ENCODE data around the gene SLC39A12. TPM values are rescaled to one million over a fixed set of nuclear protein-coding genes. Genes with fewer than 3 reads are reported as not detected.

The SLC39A12 gene
- total RNA-seq, 3 donors from 2014 or later: under 0.01 to 0.88 (median 0.16) TPM

DNA sequence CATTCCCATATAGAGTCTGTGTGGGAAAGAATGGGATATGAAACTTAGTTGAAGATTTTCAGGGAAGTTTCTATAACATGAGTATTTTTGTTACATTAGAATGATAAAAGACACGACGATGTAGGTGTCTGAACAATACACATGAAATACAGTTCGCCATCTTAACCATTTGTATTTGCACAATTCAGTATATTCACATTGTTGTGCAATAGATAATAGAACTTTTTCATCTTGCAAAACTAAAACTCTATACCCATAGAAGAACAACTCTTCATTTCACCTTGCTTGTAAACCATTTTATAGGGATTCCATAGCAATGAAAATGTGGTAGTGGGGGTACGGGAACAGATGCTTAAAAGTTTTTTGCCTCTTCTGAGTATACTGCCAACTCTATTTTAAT, 32.8 kb downstream of the SLC39A12 start:
- Histone ChIP-seq H3K4me3 (no peak overlapping the region), H3K36me3 (no peaks in the 10 kb centered on the region), H3K4me1 (no peaks in the 10 kb centered on the region), H3K27ac (no peak overlapping the region), H3K9me3 (no peaks in the 10 kb centered on the region), H3K27me3 (no peaks in the 10 kb centered on the region)
- no peak for DNase-seq (ENCODE audit: low spot score in 2 of 2)
- no peak for TF ChIP-seq POLR2A (IDR thresholded peaks at IDR 0.05)
- no peak for TF ChIP-seq POLR2AphosphoS5 (IDR thresholded peaks at IDR 0.05)
- TF ChIP-seq, protein P1, sequence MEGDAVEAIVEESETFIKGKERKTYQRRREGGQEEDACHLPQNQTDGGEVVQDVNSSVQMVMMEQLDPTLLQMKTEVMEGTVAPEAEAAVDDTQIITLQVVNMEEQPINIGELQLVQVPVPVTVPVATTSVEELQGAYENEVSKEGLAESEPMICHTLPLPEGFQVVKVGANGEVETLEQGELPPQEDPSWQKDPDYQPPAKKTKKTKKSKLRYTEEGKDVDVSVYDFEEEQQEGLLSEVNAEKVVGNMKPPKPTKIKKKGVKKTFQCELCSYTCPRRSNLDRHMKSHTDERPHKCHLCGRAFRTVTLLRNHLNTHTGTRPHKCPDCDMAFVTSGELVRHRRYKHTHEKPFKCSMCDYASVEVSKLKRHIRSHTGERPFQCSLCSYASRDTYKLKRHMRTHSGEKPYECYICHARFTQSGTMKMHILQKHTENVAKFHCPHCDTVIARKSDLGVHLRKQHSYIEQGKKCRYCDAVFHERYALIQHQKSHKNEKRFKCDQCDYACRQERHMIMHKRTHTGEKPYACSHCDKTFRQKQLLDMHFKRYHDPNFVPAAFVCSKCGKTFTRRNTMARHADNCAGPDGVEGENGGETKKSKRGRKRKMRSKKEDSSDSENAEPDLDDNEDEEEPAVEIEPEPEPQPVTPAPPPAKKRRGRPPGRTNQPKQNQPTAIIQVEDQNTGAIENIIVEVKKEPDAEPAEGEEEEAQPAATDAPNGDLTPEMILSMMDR (IDR thresholded peaks at IDR 0.05): no peak
- intact Hi-C loops (cut with DNase I; ENCODE audit: low total_unique reads): no loop called here

DNA sequence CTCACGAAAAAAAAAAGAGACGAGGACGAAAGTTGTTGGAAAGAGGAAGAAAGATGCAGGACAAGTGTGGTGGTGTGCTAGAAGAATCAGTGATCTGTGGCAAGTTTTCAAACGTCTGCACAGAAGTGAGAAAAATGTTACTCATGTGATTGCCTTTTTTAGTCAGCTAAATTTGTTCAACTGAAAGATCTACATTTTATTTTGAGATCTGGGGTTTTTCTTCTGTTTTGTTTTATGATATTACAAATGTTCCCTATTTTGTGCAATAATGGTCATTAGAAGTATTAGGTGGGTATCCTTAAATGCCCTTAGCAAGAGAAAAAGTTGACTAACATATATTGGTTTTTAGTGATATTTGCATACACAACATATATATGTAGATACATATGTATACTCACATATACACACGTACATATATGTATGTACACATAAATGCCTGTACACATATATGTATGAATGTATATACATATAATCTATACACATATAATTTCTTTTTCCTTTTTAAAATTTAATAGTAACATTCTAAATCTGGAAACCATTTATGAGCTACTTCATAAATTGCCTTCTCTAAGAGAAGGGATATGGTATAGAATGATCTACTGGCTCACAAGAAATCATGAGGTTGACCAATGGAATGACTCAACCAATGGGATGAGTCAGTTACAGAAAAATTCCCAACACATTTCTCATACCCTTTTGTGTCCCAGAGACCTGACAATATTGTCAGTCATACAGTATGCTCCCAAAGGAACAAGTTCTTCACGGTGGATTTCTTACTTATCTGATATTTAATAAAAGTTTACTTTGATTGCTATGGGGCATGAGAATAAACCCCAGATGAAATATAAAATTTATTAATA, 38.4 kb downstream of the SLC39A12 start:
- TF ChIP-seq POLR2A (IDR thresholded peaks at IDR 0.05) (no peak), POLR2AphosphoS5 (IDR thresholded peaks at IDR 0.05) (no peak)
- TF ChIP-seq, protein P1 (IDR thresholded peaks at IDR 0.05): no peak
- Histone ChIP-seq H3K4me3 (no peak overlapping the region), H3K9me3 (no peaks in the 10 kb centered on the region), H3K27ac (no peak overlapping the region), H3K36me3 (no peaks in the 10 kb centered on the region), H3K27me3 (no peaks in the 10 kb centered on the region), H3K4me1 (no peaks in the 10 kb centered on the region)
- DNase-seq (ENCODE audit: low spot score in 2 of 2): no peak
- intact Hi-C loops (cut with DNase I; ENCODE audit: low total_unique reads): loop anchor here (5.0 kb wide), 1 partner anchor 507 kb away; no protein-coding TSS in a partner anchor

DNA sequence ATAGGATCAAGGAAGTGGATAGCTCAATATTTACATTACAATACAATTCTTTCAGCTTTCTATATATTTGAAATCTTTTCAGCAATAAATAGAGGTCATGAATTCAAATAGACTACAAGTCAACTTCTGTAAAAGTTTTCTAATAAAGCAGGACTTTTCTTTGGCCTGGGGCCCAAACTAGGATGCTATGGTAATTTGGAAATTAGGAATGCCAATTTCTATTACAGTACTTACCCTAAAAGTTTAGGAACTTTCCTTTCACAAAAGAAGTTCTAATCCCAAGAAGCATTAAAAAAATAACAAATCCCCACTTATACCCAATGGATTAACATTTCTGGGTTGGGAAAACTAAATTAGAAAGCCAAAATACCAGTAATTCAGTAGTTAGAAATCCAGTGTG, 40.5 kb downstream of the SLC39A12 start:
- Histone ChIP-seq H3K36me3 (no peaks in the 10 kb centered on the region), H3K27me3 (no peaks in the 10 kb centered on the region), H3K4me3 (no peak overlapping the region), H3K4me1 (no peaks in the 10 kb centered on the region), H3K27ac (no peak overlapping the region), H3K9me3 (no peaks in the 10 kb centered on the region)
- no peak for DNase-seq (ENCODE audit: low spot score in 2 of 2)
- intact Hi-C loops (cut with DNase I; ENCODE audit: low total_unique reads): loop anchor here (5.0 kb wide), 1 partner anchor 505 kb away; no protein-coding TSS in a partner anchor
- TF ChIP-seq POLR2A (IDR thresholded peaks at IDR 0.05): no peak
- TF ChIP-seq, protein P1 (IDR thresholded peaks at IDR 0.05): no peak
- no peak for TF ChIP-seq POLR2AphosphoS5 (IDR thresholded peaks at IDR 0.05)

DNA sequence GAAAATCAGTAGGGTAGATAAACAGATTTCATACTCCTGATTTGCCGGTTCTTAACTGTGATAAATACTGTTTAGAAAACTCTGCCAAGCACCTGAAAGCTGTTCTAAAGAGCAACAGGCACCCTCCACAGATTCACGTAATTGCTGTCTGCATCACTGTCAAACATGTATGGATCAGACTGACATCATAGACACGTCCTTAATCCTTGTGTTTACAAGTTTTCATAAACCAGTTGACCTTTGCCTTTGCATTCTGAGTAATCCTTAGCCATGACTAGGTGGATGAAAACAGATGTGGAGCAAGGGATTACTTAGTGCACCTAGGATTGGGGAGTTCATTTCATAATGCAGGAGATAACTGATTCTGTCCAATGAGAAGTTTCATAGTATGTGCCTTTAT, 41.6 kb downstream of the SLC39A12 start:
- H3K4me1 ChIP-seq: no peaks in the 10 kb centered on the region
- no peaks in the 10 kb centered on the region for H3K9me3 ChIP-seq
- DNase-seq (ENCODE audit: low spot score in 2 of 2): no peak
- no peak overlapping the region for H3K27ac ChIP-seq
- H3K27me3 ChIP-seq: no peaks in the 10 kb centered on the region
- intact Hi-C loops (cut with DNase I; ENCODE audit: low total_unique reads): loop anchor here (5.0 kb wide), 1 partner anchor 504 kb away; no protein-coding TSS in a partner anchor
- no peaks in the 10 kb centered on the region for H3K36me3 ChIP-seq
- TF ChIP-seq POLR2AphosphoS5 (IDR thresholded peaks at IDR 0.05) (no peak), POLR2A (IDR thresholded peaks at IDR 0.05) (no peak)
- TF ChIP-seq, protein P1 (IDR thresholded peaks at IDR 0.05): no peak
- no peak overlapping the region for H3K4me3 ChIP-seq

DNA sequence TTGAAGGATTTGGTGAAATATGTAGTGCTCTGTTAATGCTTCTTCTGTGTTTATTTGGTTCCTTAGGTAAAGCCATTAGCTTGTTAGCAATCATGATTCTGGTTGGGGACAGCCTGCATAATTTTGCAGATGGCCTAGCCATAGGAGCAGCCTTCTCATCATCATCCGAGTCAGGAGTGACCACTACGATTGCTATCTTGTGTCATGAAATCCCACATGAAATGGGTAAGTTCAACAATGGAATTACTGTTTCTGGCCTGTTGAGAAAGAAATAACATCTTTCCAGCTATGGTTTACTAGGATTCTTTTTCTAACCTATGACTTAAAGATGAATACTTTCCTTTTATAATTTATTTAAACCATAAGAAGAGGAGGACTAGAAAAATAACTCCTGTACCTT, 48.9 kb downstream of the SLC39A12 start:
- Histone ChIP-seq H3K36me3 (no peaks in the 10 kb centered on the region), H3K27me3 (no peaks in the 10 kb centered on the region), H3K4me1 (no peaks in the 10 kb centered on the region), H3K27ac (no peak overlapping the region), H3K9me3 (no peaks in the 10 kb centered on the region), H3K4me3 (no peak overlapping the region)
- intact Hi-C loops (cut with DNase I; ENCODE audit: low total_unique reads): no loop called here
- TF ChIP-seq POLR2AphosphoS5 (IDR thresholded peaks at IDR 0.05): no peak
- TF ChIP-seq POLR2A (IDR thresholded peaks at IDR 0.05): no peak
- TF ChIP-seq, protein P1 (IDR thresholded peaks at IDR 0.05): no peak
- no peak for DNase-seq (ENCODE audit: low spot score in 2 of 2)

Measured in breast epithelium (tissue), 4 donors.